OCI-LY7 (cell line): ENCODE results near the gene CAPN7. TPM values are rescaled to one million over a fixed set of nuclear protein-coding genes. Genes with fewer than 3 reads are reported as not detected.
"Not testable (repeated sequence)": the region's sequence is repeated elsewhere in the genome, so short reads cannot be mapped to it uniquely, and the experiment has no call there.

ENCODE experiments used
- BruUV-seq: library from RNA; stranded (reverse); fragments of 400-500 nt; replicated peaks from 2 replicates; lab custom pipeline; 2021; lab: Mats Ljungman, UMichigan
- CTCF ChIA-PET: fragments of 300-600 bp; sonication (Branson Sonifier 250); formaldehyde crosslinking; loops from one replicate; lab custom pipeline; 2022; ENCODE audit warnings: antibody characterized with exemption; ENCODE audit not compliant: unreplicated experiment; lab: Charles Lee
- POLR2A ChIA-PET: fragments of 300-600 bp; sonication (Branson Sonifier 250); formaldehyde crosslinking; loops from one replicate; lab custom pipeline; 2022; ENCODE audit warnings: antibody characterized with exemption; lab: Charles Lee
- DNase-seq: peaks from one replicate; pipeline ENCODE4 v3.0.0-alpha.2; 2015; ENCODE audit warnings: low spot score
- H2AFZ ChIP-seq: fragments of 200-600 bp; sonication (generic), shearing (Covaris generic); 2 replicates; pipeline ENCODE4 v1.6.1; 2014; ENCODE audit warnings: mild to moderate bottlenecking, antibody characterized with exemption, low read length, moderate library complexity
- H3K27ac ChIP-seq: fragments of 200-600 bp; sonication (generic); 2 replicates; pipeline ENCODE4 v1.5.1; 2014; ENCODE audit warnings: mixed run types, low read depth, mild to moderate bottlenecking, moderate library complexity, low read length, inconsistent platforms; ENCODE audit not compliant: poor library complexity, severe bottlenecking
- H3K36me3 ChIP-seq: fragments of 200-600 bp; sonication (generic); 2 replicates; pipeline ENCODE4 v1.6.1; 2014; ENCODE audit warnings: mild to moderate bottlenecking, antibody characterized with exemption, low read length, moderate library complexity, mixed read lengths; ENCODE audit not compliant: insufficient read depth
- H3K4me1 ChIP-seq: fragments of 200-600 bp; sonication (generic); 2 replicates; pipeline ENCODE4 v1.5.1; 2014; ENCODE audit warnings: mild to moderate bottlenecking, low read length; ENCODE audit not compliant: insufficient read depth, poor library complexity, severe bottlenecking
- H3K4me2 ChIP-seq: fragments of 200-600 bp; sonication (generic); 2 replicates; pipeline ENCODE4 v1.6.1; 2014; ENCODE audit warnings: mild to moderate bottlenecking, low read length
- H3K4me3 ChIP-seq: fragments of 200-600 bp; sonication (generic); 2 replicates; pipeline ENCODE4 v1.5.1; 2014; ENCODE audit warnings: mild to moderate bottlenecking, low read depth, low read length; ENCODE audit not compliant: poor library complexity, severe bottlenecking
- H3K79me2 ChIP-seq: fragments of 200-600 bp; sonication (generic); 2 replicates; pipeline ENCODE4 v1.6.1; 2016; ENCODE audit warnings: low read depth, mild to moderate bottlenecking, low read length, moderate library complexity, mixed read lengths; ENCODE audit not compliant: insufficient read depth
- H3K9me2 ChIP-seq: fragments of 200-600 bp; sonication (generic); 2 replicates; pipeline ENCODE4 v1.6.1; 2016; ENCODE audit warnings: mild to moderate bottlenecking, low read length, mixed read lengths; ENCODE audit not compliant: insufficient read depth
- H3K9me3 ChIP-seq: fragments of 200-600 bp; sonication (generic); 2 replicates; pipeline ENCODE4 v1.6.1; 2014; ENCODE audit warnings: mild to moderate bottlenecking, mixed run types, low read length, mixed read lengths
- H4K20me1 ChIP-seq: fragments of 200-600 bp; sonication (generic); 2 replicates; pipeline ENCODE4 v1.6.1; 2014; ENCODE audit warnings: mild to moderate bottlenecking, antibody characterized with exemption, low read length, moderate library complexity, mixed read lengths; ENCODE audit not compliant: insufficient read depth
- CTCF ChIP-seq: fragments of 200-600 bp; sonication (generic); conservative IDR thresholded peaks from 2 replicates; pipeline ENCODE4 v1.5.1; 2014; ENCODE audit warnings: mild to moderate bottlenecking, antibody characterized with exemption, low read length, moderate library complexity, mixed read lengths
- EZH2phosphoT487 ChIP-seq: fragments of 200-600 bp; sonication (generic); IDR thresholded peaks from 2 replicates; pipeline ENCODE4 v1.6.1; 2018; ENCODE audit warnings: low read depth, borderline replicate concordance, mild to moderate bottlenecking, mixed run types, antibody characterized with exemption, low read length, moderate library complexity, mixed read lengths
- intact Hi-C: fragments of 100-400 bp; cut with micrococcal nuclease; formaldehyde crosslinking; loops from one replicate; pipeline ENCODE4 v1.10.0; 2022; ENCODE audit not compliant: unreplicated experiment
- total RNA-seq, 2 experiments: library from RNA; depleted of rRNA in 1 of 2; stranded (reverse); fragments of >200 nt in 1 of 2; shearing (Covaris generic) in 1 of 2; gene quantifications; 2 replicates each; pipeline ENCODE4 v1.2.3, GENCODE V29; 2014 to 2022

Gene CAPN7
- total RNA-seq, 2 experiments from 2014 or later, result 33.4 to 41.5 TPM

DNA sequence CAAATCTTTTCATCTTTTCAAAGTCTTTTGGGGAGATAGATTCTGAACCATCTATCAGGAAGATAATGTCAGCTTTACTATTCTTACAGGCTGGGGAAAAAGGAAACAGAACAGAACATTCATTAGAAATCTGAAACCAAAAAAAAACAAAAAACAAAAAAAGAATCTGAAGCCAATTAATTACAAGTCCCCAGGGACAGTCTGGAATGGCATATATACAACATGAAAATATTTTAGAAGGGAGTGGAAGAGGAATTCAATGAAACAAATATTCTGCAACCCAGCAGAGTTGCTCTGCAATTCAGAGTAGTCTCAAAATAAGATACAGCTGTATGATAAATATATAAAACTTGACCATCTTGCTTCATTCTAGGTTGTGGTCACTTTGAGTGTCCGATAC is 41.7 kb upstream of the CAPN7 start:
- H3K36me3 ChIP-seq, result no peaks in the 10 kb centered on the region
- no peaks in the 10 kb centered on the region for H3K79me2 ChIP-seq
- BruUV-seq, result no TSS peak
- H3K4me1 ChIP-seq, result no peaks in the 10 kb centered on the region
- no peak overlapping the region for H3K4me2 ChIP-seq
- no peak overlapping the region for H3K4me3 ChIP-seq
- no peak for DNase-seq
- H2AFZ ChIP-seq, result no peak overlapping the region
- H3K9me2 ChIP-seq, result no peaks in the 10 kb centered on the region
- H4K20me1 ChIP-seq, result no peaks in the 10 kb centered on the region
- no peaks in the 10 kb centered on the region for H3K9me3 ChIP-seq
- intact Hi-C loops, result no loop called here
- no peak overlapping the region for H3K27ac ChIP-seq
- TF ChIP-seq CTCF (no peak), EZH2phosphoT487 (no peak)
- ChIA-PET CTCF (no interaction called here), POLR2A (interaction anchor here (0.6 to 1.5 kb wide), 2 partner anchors 10 to 16 kb away, joined by 3 read pairs; no protein-coding TSS in a partner anchor)

DNA sequence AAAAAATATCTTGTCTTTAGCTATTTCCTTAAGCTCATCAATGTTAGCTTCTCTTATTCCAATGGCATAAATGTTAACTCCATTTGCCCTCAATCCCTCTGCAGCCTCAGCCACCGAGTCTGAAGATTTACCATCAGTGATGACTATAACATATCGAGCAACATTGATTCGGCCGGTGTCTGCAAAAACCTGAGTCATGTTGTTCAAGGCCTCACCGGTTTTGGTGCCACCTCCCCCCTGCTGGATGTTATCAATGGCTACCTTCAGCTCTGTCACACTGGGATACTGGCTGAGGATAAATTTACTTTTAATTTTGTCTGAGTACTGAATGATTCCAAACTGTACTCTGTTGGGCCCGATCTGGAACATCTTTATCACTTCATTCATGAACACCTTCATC is 41.0 kb upstream of the CAPN7 start:
- no peak for TF ChIP-seq CTCF
- no peak for TF ChIP-seq EZH2phosphoT487
- H3K79me2 ChIP-seq, result no peaks in the 10 kb centered on the region
- DNase-seq, result no peak
- H3K4me1 ChIP-seq, result no peaks in the 10 kb centered on the region
- H3K4me3 ChIP-seq, result no peak overlapping the region
- ChIA-PET CTCF (no interaction called here), POLR2A (interaction anchor here (0.6 to 1.5 kb wide), 2 partner anchors 9 to 15 kb away, joined by 3 read pairs; no protein-coding TSS in a partner anchor)
- no peak overlapping the region for H3K4me2 ChIP-seq
- BruUV-seq, result no TSS peak
- no peaks in the 10 kb centered on the region for H3K9me2 ChIP-seq
- intact Hi-C loops, result no loop called here
- H3K36me3 ChIP-seq, result no peaks in the 10 kb centered on the region
- no peaks in the 10 kb centered on the region for H3K9me3 ChIP-seq
- H4K20me1 ChIP-seq, result no peaks in the 10 kb centered on the region
- no peak overlapping the region for H2AFZ ChIP-seq
- no peak overlapping the region for H3K27ac ChIP-seq

DNA sequence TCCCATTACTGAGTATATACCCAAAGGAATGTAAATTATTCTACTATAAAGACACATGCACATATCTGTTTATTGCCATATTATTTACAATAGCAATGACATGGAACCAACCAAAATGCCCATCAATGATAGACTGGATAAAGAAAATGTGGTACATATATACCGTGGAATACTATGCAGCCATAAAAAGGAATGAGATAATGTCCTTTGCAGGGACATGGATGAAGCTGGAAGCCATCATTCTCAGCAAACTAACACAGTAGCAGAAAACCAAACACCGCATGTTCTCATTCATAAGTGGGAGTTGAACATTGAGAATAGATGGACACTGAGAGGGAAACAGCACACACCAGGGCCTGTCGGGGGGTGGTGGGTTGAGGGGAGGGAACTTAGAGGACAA is 39.7 kb upstream of the CAPN7 start:
- intact Hi-C loops, CTCF ChIA-PET, POLR2A ChIA-PET: not testable (repeated sequence)

More for the DNA sequence above, 39.7 kb upstream of the CAPN7 start:
- not testable (repeated sequence) for DNase-seq, BruUV-seq, H3K9me3 ChIP-seq, H4K20me1 ChIP-seq, H2AFZ ChIP-seq, H3K4me3 ChIP-seq, H3K9me2 ChIP-seq, H3K36me3 ChIP-seq, H3K27ac ChIP-seq, H3K4me1 ChIP-seq, H3K79me2 ChIP-seq, H3K4me2 ChIP-seq
